Measurements from ENCODE around the gene RADIL. TPM values are rescaled to one million over a fixed set of nuclear protein-coding genes. Genes with fewer than 3 reads are reported as not detected.

The RADIL gene
- total RNA-seq, 1 experiment from 2014 or later, result 0.12 TPM

- H3K4me1 ChIP-seq, result no peaks in the 10 kb centered on the region
- no peak overlapping the region for H3K27ac ChIP-seq
- no peak overlapping the region for H3K4me3 ChIP-seq
- H3K36me3 ChIP-seq, result no peaks in the 10 kb centered on the region
- no peaks in the 10 kb centered on the region for H3K9me3 ChIP-seq (replicated peaks)
- no peak for DNase-seq
- no peaks in the 10 kb centered on the region; the same call in 1 of the 2 replicates for H3K27me3 ChIP-seq
These were observed 10.2 kb downstream of the RADIL start for GRCh38 chr7:4873071-4873944.

- Histone ChIP-seq H3K36me3 (no peaks in the 10 kb centered on the region), H3K27me3 (no peaks in the 10 kb centered on the region; the same call in 1 of the 2 replicates), H3K9me3 (replicated peaks) (no peaks in the 10 kb centered on the region), H3K4me3 (no peak overlapping the region), H3K4me1 (no peaks in the 10 kb centered on the region), H3K27ac (no peak overlapping the region)
- no peak for DNase-seq
These were observed 11.4 kb downstream of the RADIL start for GRCh38 chr7:4871930-4872675.

GRCh38 chr7:4871056-4871680 lies 12.3 kb downstream of the RADIL start:
- no peaks in the 10 kb centered on the region for H3K4me1 ChIP-seq
- H3K27ac ChIP-seq, result no peak overlapping the region
- no peak overlapping the region for H3K4me3 ChIP-seq
- no peak for DNase-seq
- no peaks in the 10 kb centered on the region for H3K36me3 ChIP-seq
- no peaks in the 10 kb centered on the region for H3K9me3 ChIP-seq (replicated peaks)
- no peaks in the 10 kb centered on the region; the same call in 1 of the 2 replicates for H3K27me3 ChIP-seq

- Histone ChIP-seq H3K9me3 (replicated peaks) (no peaks in the 10 kb centered on the region), H3K27ac (no peak overlapping the region), H3K27me3 (no peaks in the 10 kb centered on the region; the same call in 1 of the 2 replicates), H3K4me3 (no peak overlapping the region), H3K4me1 (no peaks in the 10 kb centered on the region), H3K36me3 (no peaks in the 10 kb centered on the region)
- no peak for DNase-seq
These were observed 15.0 kb downstream of the RADIL start for GRCh38 chr7:4868493-4868892.

- no peaks in the 10 kb centered on the region for H3K36me3 ChIP-seq
- no peak for DNase-seq
These were observed 16.7 kb downstream of the RADIL start for GRCh38 chr7:4866528-4867496.

GRCh38 chr7:4862156-4862555 lies 21.4 kb downstream of the RADIL start:
- Histone ChIP-seq H3K4me3 (no peak overlapping the region), H3K9me3 (replicated peaks) (no peaks in the 10 kb centered on the region), H3K27ac (no peak overlapping the region), H3K4me1 (no peaks in the 10 kb centered on the region), H3K27me3 (no peaks in the 10 kb centered on the region), H3K36me3 (no peaks in the 10 kb centered on the region)
- no peak for DNase-seq

More at GRCh38 chr7:4866528-4867496, 16.7 kb downstream of the RADIL start:
- H3K4me1 ChIP-seq, result no peaks in the 10 kb centered on the region
- H3K27me3 ChIP-seq, result no peaks in the 10 kb centered on the region
- H3K27ac ChIP-seq, result no peak overlapping the region
- H3K9me3 ChIP-seq (replicated peaks), result no peaks in the 10 kb centered on the region
- H3K4me3 ChIP-seq, result no peak overlapping the region

- no peaks in the 10 kb centered on the region for H3K9me3 ChIP-seq (replicated peaks)
- H3K27ac ChIP-seq, result no peak within 1 kb of the TSS
- no peak for DNase-seq
- no peaks in the 10 kb centered on the region for H3K36me3 ChIP-seq
- H3K27me3 ChIP-seq, result no peaks in the 10 kb centered on the region
- H3K4me3 ChIP-seq, result no peak within 1 kb of the TSS
- H3K4me1 ChIP-seq, result no peaks in the 10 kb centered on the region
These were observed 21.8 kb downstream of the RADIL start, which contains the start of gene PAPOLB for GRCh38 chr7:4861673-4862072. Gene PAPOLB (minus strand): TSS chr7:4862030. CDS start chr7:4861810, 220 bp downstream.

GRCh38 chr7:4861227-4861626 lies 22.3 kb downstream of the RADIL start:
- H3K4me3 ChIP-seq, result no peak overlapping the region
- H3K27me3 ChIP-seq, result no peaks in the 10 kb centered on the region
- DNase-seq, result no peak
- no peaks in the 10 kb centered on the region for H3K4me1 ChIP-seq
- H3K27ac ChIP-seq, result no peak overlapping the region
- no peaks in the 10 kb centered on the region for H3K9me3 ChIP-seq (replicated peaks)
- no peaks in the 10 kb centered on the region for H3K36me3 ChIP-seq

- H3K27ac ChIP-seq, result no peak overlapping the region
These were observed 26.3 kb downstream of the RADIL start for GRCh38 chr7:4857189-4857588.

GRCh38 chr7:4856336-4857057 lies 27.0 kb downstream of the RADIL start:
- H3K9me3 ChIP-seq (replicated peaks), result no peaks in the 10 kb centered on the region
- H3K27ac ChIP-seq, result no peak overlapping the region
- H3K27me3 ChIP-seq, result no peaks in the 10 kb centered on the region
- H3K36me3 ChIP-seq, result no peaks in the 10 kb centered on the region
- H3K4me1 ChIP-seq, result no peaks in the 10 kb centered on the region
- no peak for DNase-seq
- no peak overlapping the region for H3K4me3 ChIP-seq

More at GRCh38 chr7:4857189-4857588, 26.3 kb downstream of the RADIL start:
- no peaks in the 10 kb centered on the region for H3K36me3 ChIP-seq
- DNase-seq, result no peak
- no peaks in the 10 kb centered on the region for H3K27me3 ChIP-seq
- no peaks in the 10 kb centered on the region for H3K4me1 ChIP-seq
- no peaks in the 10 kb centered on the region for H3K9me3 ChIP-seq (replicated peaks)
- no peak overlapping the region for H3K4me3 ChIP-seq

- Histone ChIP-seq H3K4me3 (no peak overlapping the region), H3K27ac (no peak overlapping the region), H3K9me3 (replicated peaks) (no peaks in the 10 kb centered on the region), H3K27me3 (no peaks in the 10 kb centered on the region), H3K4me1 (no peaks in the 10 kb centered on the region; the same call in 1 of the 2 replicates), H3K36me3 (no peaks in the 10 kb centered on the region)
- DNase-seq, result no peak
These were observed 28.6 kb downstream of the RADIL start for GRCh38 chr7:4854916-4855315.

GRCh38 chr7:4851459-4852422 lies 31.8 kb downstream of the RADIL start:
- Histone ChIP-seq H3K4me3 (no peak overlapping the region), H3K36me3 (no peaks in the 10 kb centered on the region), H3K27ac (no peak overlapping the region), H3K27me3 (no peaks in the 10 kb centered on the region), H3K9me3 (replicated peaks) (no peaks in the 10 kb centered on the region), H3K4me1 (no peaks in the 10 kb centered on the region; the same call in none of the 2 replicates)
- DNase-seq, result no peak
